Medulla oblongata (tissue), 1 donor: Measurements from ENCODE around the gene CLUH.
"Not testable (repeated sequence)": the region's sequence is repeated elsewhere in the genome, so short reads cannot be mapped to it uniquely, and the experiment has no call there.

Source experiments
- DNase-seq: peaks from one replicate; pipeline ENCODE4 v3.0.0-alpha.2; 2015; ENCODE audit errors: extremely low spot score

Gene CLUH

GRCh38 chr17:2701996-2702741 lies 9.4 kb downstream of the CLUH start:
- no peak for DNase-seq

GRCh38 chr17:2701161-2701995 lies 10.2 kb downstream of the CLUH start:
- no peak for DNase-seq

GRCh38 chr17:2700491-2701141 lies 10.9 kb downstream of the CLUH start:
- DNase-seq: no peak

- no peak for DNase-seq
Measured at GRCh38 chr17:2700030-2700490, 11.5 kb downstream of the CLUH start.

- DNase-seq: not testable (repeated sequence)
Measured at GRCh38 chr17:2699216-2699805, 12.3 kb downstream of the CLUH start.

GRCh38 chr17:2697611-2698162 lies 13.9 kb downstream of the CLUH start:
- DNase-seq: no peak

GRCh38 chr17:2695961-2696760 lies 15.4 kb downstream of the CLUH start:
- no peak for DNase-seq

GRCh38 chr17:2695243-2695960 lies 16.2 kb downstream of the CLUH start:
- no peak for DNase-seq

GRCh38 chr17:2694381-2695242 lies 17.0 kb downstream of the CLUH start:
- no peak for DNase-seq

GRCh38 chr17:2693561-2694380 lies 17.8 kb downstream of the CLUH start:
- no peak for DNase-seq

- no peak for DNase-seq
Measured at GRCh38 chr17:2692781-2693135, 18.8 kb downstream of the CLUH start.

GRCh38 chr17:2691965-2692780 lies 19.4 kb downstream of the CLUH start:
- no peak for DNase-seq

- no peak for DNase-seq
Measured at GRCh38 chr17:2691069-2691871, 20.3 kb downstream of the CLUH start.

GRCh38 chr17:2690165-2691068 lies 21.1 kb downstream of the CLUH start:
- DNase-seq: no peak

- no peak for DNase-seq
Measured at GRCh38 chr17:2689411-2690164, 22.0 kb downstream of the CLUH start.
